Stomach (tissue), 9 donors: Measurements from ENCODE around the gene DCP1B. TPM values are rescaled to one million over a fixed set of nuclear protein-coding genes. Genes with fewer than 3 reads are reported as not detected.

Experiments used
- DNase-seq, 2 donors: peaks; one replicate each; pipeline versions ENCODE4 v3.0.0 to v3.0.0-alpha.2; 2013 to 2019
- H3K27ac ChIP-seq, 5 donors: fragments of 200-600 bp in 4 of 5; sonication (generic) in 4 of 5; one replicate each; pipeline ENCODE4 v1.5.1; 2013 to 2019; ENCODE audit warnings: mild to moderate bottlenecking in 1 of 5, moderate library complexity in 1 of 5
- H3K27me3 ChIP-seq, 3 donors: fragments of 200-600 bp; sonication (generic); one replicate each; pipeline ENCODE4 v1.5.1; 2017 to 2019; ENCODE audit warnings: mixed run types in 1 of 3
- H3K36me3 ChIP-seq, 4 donors: fragments of 200-600 bp; sonication (generic); 1 replicate in 3 of 4; 2 replicates in 1 of 4; pipeline ENCODE4 v1.5.1; 2016 to 2019
- H3K4me1 ChIP-seq, 4 donors: fragments of 200-600 bp; sonication (generic); one replicate each; pipeline ENCODE4 v1.5.1; 2016 to 2019
- H3K4me3 ChIP-seq, 4 donors: fragments of 200-600 bp; sonication (generic) in 3 of 4; one replicate each; pipeline ENCODE4 v1.5.1; 2016 to 2019; ENCODE audit warnings: mild to moderate bottlenecking in 1 of 4
- H3K9me3 ChIP-seq, 4 donors: fragments of 200-600 bp; sonication (generic); one replicate each; pipeline ENCODE4 v1.5.1; 2016 to 2019
- EP300 ChIP-seq: sonication (generic); formaldehyde crosslinking; IDR thresholded peaks from one replicate; pipeline ENCODE4 v1.6.1; 2017; ENCODE audit warnings: antibody characterized with exemption
- POLR2A ChIP-seq, 4 donors: fragments of 450-650 bp; IDR thresholded peaks; one replicate each; pipeline ENCODE4 v1.6.1; 2016; ENCODE audit warnings: antibody characterized with exemption in 4 of 4, control low read depth in 2 of 4, mild to moderate bottlenecking in 1 of 4, moderate library complexity in 1 of 4
- POLR2AphosphoS5 ChIP-seq, 3 donors: sonication (generic); formaldehyde crosslinking; IDR thresholded peaks; one replicate each; pipeline ENCODE4 v1.6.1; 2016; ENCODE audit warnings: antibody characterized with exemption in 3 of 3
- WGBS, 5 donors: extraction: QIAGEN DNeasy Blood & Tissue Kit in 3 of 5; methylation state at CpG; one replicate each; pipeline versions ENCODE4 v1.1.5 to v1.1.7; 2013 to 2018; 5-methylcytosine and 5-hydroxymethylcytosine counted together
- intact Hi-C: fragments of 100-400 bp; cut with DNase I; formaldehyde crosslinking; loops from one replicate; pipeline ENCODE4 v1.15.1; 2023; ENCODE audit warnings: low total_unique reads
- polyA plus RNA-seq, 3 donors: library from polyadenylated mRNA; stranded (reverse); fragments of 200-250 nt; gene quantifications; one replicate each; pipeline ENCODE4 v1.2.3, GENCODE V29; 2013
- total RNA-seq, 5 donors: library from RNA; depleted of rRNA; stranded (reverse); fragments of >200 nt; gene quantifications; one replicate each; pipeline versions ENCODE4 v1.1.0 to v1.2.3, GENCODE V29; 2014 to 2016
- TF ChIP-seq, protein P1 (sequence below), 7 experiments: fragments of 450-650 bp in 4 of 7; fragments of 200-600 bp in 3 of 7; sonication (generic) in 3 of 7; IDR thresholded peaks; one replicate each; pipeline ENCODE4 v1.5.1; 2016 to 2019; ENCODE audit warnings: antibody characterized with exemption in 7 of 7, control low read depth in 2 of 7, mild to moderate bottlenecking in 1 of 7
- donor health status: healthy with polysubstance abuse.
- donor health status: Bipolar disorder and iron deficiency.
- donor health status: healthy.

DCP1B gene
- total and polyA plus RNA-seq, 8 donors: 5.8 to 43.2 (median 16.0) TPM; not detected in 1

GRCh38 chr12:1922075-1922709 is 82.1 kb downstream of the DCP1B start:
- DNase-seq: peak; percentile 18 to 27
- TF ChIP-seq EP300 (no peak), POLR2AphosphoS5 (IDR thresholded peaks at IDR 0.05) (no peak), POLR2A (IDR thresholded peaks at IDR 0.05) (no peak)
- TF ChIP-seq, protein P1, sequence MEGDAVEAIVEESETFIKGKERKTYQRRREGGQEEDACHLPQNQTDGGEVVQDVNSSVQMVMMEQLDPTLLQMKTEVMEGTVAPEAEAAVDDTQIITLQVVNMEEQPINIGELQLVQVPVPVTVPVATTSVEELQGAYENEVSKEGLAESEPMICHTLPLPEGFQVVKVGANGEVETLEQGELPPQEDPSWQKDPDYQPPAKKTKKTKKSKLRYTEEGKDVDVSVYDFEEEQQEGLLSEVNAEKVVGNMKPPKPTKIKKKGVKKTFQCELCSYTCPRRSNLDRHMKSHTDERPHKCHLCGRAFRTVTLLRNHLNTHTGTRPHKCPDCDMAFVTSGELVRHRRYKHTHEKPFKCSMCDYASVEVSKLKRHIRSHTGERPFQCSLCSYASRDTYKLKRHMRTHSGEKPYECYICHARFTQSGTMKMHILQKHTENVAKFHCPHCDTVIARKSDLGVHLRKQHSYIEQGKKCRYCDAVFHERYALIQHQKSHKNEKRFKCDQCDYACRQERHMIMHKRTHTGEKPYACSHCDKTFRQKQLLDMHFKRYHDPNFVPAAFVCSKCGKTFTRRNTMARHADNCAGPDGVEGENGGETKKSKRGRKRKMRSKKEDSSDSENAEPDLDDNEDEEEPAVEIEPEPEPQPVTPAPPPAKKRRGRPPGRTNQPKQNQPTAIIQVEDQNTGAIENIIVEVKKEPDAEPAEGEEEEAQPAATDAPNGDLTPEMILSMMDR (IDR thresholded peaks at IDR 0.05): no peak
- Histone ChIP-seq H3K4me1 (peaks cover 0 to 12% (median 5%) of the 10 kb centered on the region in 4 donors), H3K27me3 (peaks cover 0 to 16% (median 10%) of the 10 kb centered on the region in 3 donors), H3K4me3 (no peak overlapping the region), H3K36me3 (no peaks in the 10 kb centered on the region), H3K27ac (no peak overlapping the region), H3K9me3 (no peaks in the 10 kb centered on the region)
- WGBS, 5 donors: 65 to 90% (median 79%) methylated on average over 15 to 40 of the region's 40 CpGs
- intact Hi-C loops: no loop called here

- Histone ChIP-seq H3K4me1 (peaks cover 0 to 18% (median 9%) of the 10 kb centered on the region in 4 donors), H3K4me3 (no peak overlapping the region), H3K27ac (no peak overlapping the region), H3K27me3 (peaks cover 0 to 15% (median 10%) of the 10 kb centered on the region in 3 donors), H3K36me3 (no peaks in the 10 kb centered on the region), H3K9me3 (no peaks in the 10 kb centered on the region)
- intact Hi-C loops: no loop called here
- TF ChIP-seq POLR2A (IDR thresholded peaks at IDR 0.05) (no peak), POLR2AphosphoS5 (IDR thresholded peaks at IDR 0.05) (no peak), EP300 (no peak)
- TF ChIP-seq, protein P1 (IDR thresholded peaks at IDR 0.05): no peak
- DNase-seq: peak; percentile 21 to 31
- WGBS, 5 donors: 72 to 84% (median 83%) methylated on average over 17 of the region's 17 CpGs
These were observed 83.3 kb downstream of the DCP1B start for GRCh38 chr12:1920971-1921370.

GRCh38 chr12:1920436-1920835 is 83.8 kb downstream of the DCP1B start:
- DNase-seq: peak in 1 of 2 donors; percentile 22
- no peak overlapping the region for H3K4me3 ChIP-seq
- H3K27me3 ChIP-seq: peaks cover 0 to 11% (median 10%) of the 10 kb centered on the region in 3 donors
- H3K9me3 ChIP-seq: no peaks in the 10 kb centered on the region
- H3K36me3 ChIP-seq: no peaks in the 10 kb centered on the region
- intact Hi-C loops: no loop called here
- peaks cover 0 to 17% (median 9%) of the 10 kb centered on the region in 4 donors for H3K4me1 ChIP-seq
- 93 to 94% (median 94%) methylated on average over 13 of the region's 13 CpGs for WGBS, 5 donors
- no peak overlapping the region for H3K27ac ChIP-seq
- TF ChIP-seq POLR2AphosphoS5 (IDR thresholded peaks at IDR 0.05): no peak
- TF ChIP-seq EP300: no peak
- TF ChIP-seq, protein P1 (IDR thresholded peaks at IDR 0.05): no peak
- no peak for TF ChIP-seq POLR2A (IDR thresholded peaks at IDR 0.05)

DNA sequence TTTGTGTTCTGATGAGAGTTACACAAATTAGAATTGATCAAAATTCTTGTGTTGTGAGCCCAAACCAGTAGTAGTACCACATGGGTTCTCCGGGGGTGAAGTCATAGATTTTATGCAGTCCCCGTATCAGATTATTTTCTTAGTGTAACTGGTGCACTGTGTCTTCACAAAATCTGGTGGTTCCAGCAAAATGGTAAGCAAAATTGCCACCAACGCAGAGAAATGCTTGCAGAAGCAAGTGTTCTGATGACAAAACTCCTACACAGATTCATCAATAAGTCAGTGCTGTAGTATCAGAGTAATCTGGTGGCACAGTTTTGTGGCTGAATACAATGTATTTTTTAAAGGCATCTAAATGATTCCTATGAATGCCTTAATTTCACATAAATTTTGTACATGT is 84.5 kb downstream of the DCP1B start:
- DNase-seq: no peak
- Histone ChIP-seq H3K27ac (no peak overlapping the region), H3K27me3 (peaks cover 0 to 7% (median 6%) of the 10 kb centered on the region in 3 donors), H3K4me3 (no peak overlapping the region), H3K4me1 (peaks cover 0 to 11% (median 9%) of the 10 kb centered on the region in 4 donors), H3K36me3 (no peaks in the 10 kb centered on the region), H3K9me3 (no peaks in the 10 kb centered on the region)
- TF ChIP-seq POLR2AphosphoS5 (IDR thresholded peaks at IDR 0.05) (no peak), EP300 (no peak), POLR2A (IDR thresholded peaks at IDR 0.05) (no peak)
- TF ChIP-seq, protein P1 (IDR thresholded peaks at IDR 0.05): no peak
- intact Hi-C loops: loop anchor here (10.0 kb wide), 1 partner anchor 95 kb away; the partner anchor contains the start of gene LRTM2
- WGBS, 5 donors: 90 to 96% (median 94%) methylated on average over 3 of the region's 3 CpGs
